B cell (primary cell): ENCODE results near the gene ASAP3.

Source experiments
- CTCF ChIP-seq: fragments of 200-600 bp; IDR thresholded peaks from one replicate; pipeline ENCODE4 v1.8.0; 2022; ENCODE audit warnings: antibody characterized with exemption, mild to moderate bottlenecking
- EZH2 ChIP-seq: IDR thresholded peaks from 2 replicates; pipeline ENCODE4 v1.6.1; 2012; ENCODE audit warnings: borderline replicate concordance, low read depth, mild to moderate bottlenecking, moderate library complexity, low read length; ENCODE audit not compliant: insufficient read depth, poor library complexity, severe bottlenecking

GRCh38 chr1:23463286-23463685 lies 20.7 kb downstream of the ASAP3 start:
- TF ChIP-seq CTCF (no peak), EZH2 (no peak)
